Mononuclear cell (primary cell): ENCODE results near the gene SEMA4D. TPM values are rescaled to one million over a fixed set of nuclear protein-coding genes. Genes with fewer than 3 reads are reported as not detected.

Experiments used
- H3K27me3 ChIP-seq: 2 replicates; pipeline ENCODE4 v1.6.0; 2011; ENCODE audit warnings: low read length, control low read depth; ENCODE audit not compliant: insufficient read depth
- H3K4me1 ChIP-seq: 2 replicates; pipeline ENCODE4 v1.5.1; 2011; ENCODE audit warnings: mild to moderate bottlenecking, low read length, control low read depth; ENCODE audit not compliant: insufficient read depth
- H3K4me3 ChIP-seq: 2 replicates; pipeline ENCODE4 v1.5.1; 2011; ENCODE audit warnings: mild to moderate bottlenecking, low read length, moderate library complexity
- H3K9me3 ChIP-seq: 2 replicates; pipeline ENCODE4 v1.5.1; 2011; ENCODE audit warnings: low read depth, mild to moderate bottlenecking, control low read depth, low read length
- total RNA-seq: library from RNA; depleted of rRNA; stranded (reverse); fragments of >200 nt; gene quantifications from one replicate; pipeline ENCODE4 v1.2.3, GENCODE V29; 2012

Gene SEMA4D
- total RNA-seq, 1 donor, result 126 TPM

- Histone ChIP-seq H3K9me3 (no peaks in the 10 kb centered on the region), H3K27me3 (no peaks in the 10 kb centered on the region), H3K4me3 (no peak overlapping the region), H3K4me1 (peaks cover 99% of the 10 kb centered on the region)
Measured at GRCh38 chr9:89522959-89523285, 25.0 kb upstream of the SEMA4D start.

DNA sequence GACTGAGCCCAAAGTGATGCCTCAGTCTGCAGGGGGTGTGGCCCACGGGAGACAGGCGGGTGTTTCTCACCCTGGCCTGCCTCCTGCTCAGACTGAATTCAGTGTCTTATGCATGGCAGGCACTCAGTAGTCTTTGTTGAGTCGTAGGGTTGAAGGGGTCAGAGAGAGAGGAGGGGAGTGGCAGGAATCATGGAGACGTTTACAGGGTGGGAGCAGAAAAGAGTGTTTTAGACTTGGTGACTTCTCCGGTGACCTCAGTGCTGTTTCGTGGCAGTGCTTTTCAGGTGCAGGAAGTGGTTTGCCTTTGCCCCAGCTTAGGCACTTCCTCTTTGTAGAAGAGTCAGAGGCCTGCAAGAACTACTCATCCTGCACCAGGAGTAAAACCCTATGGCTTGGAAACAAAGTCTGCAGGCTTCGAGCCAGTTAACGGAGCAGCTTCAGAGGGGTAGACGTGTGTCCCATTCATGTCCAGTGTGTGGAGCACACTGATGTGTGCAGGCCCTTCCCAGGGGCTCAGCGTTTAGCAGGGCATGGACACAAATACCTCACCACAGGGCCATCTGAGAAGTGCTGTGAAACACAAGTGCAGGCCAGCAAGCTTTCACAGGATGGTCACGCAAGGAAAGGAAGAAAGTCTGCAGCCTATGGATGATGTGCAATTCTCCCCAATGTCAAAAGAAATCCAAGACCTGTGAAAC is 24.5 kb upstream of the SEMA4D start:
- Histone ChIP-seq H3K4me1 (peaks cover 96% of the 10 kb centered on the region), H3K9me3 (no peaks in the 10 kb centered on the region), H3K27me3 (no peaks in the 10 kb centered on the region), H3K4me3 (no peak overlapping the region)

DNA sequence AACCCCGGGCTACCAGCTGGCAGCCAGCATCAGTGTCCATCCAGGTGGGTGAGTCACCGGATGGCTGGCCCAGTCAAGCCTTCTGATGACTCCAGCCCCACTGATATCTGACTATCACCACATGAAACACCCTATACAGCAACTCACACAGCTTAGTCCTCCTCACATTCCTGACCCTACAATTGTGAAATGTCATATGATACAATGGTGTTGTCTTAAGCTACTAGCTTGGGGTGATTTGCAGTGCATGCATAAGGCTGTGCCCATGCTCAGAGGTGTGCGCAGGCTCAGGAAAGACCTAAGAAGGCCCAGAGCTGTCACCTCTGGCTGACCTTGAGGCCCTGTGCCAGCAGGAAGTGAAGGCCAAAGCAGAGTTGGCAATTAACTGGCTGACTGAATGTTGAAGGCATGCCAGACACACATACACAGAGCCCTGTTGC is 21.5 kb upstream of the SEMA4D start:
- no peaks in the 10 kb centered on the region for H3K27me3 ChIP-seq
- H3K4me1 ChIP-seq, result peaks cover 65% of the 10 kb centered on the region
- no peaks in the 10 kb centered on the region for H3K9me3 ChIP-seq
- H3K4me3 ChIP-seq, result no peak overlapping the region

GRCh38 chr9:89518466-89519365 is 20.8 kb upstream of the SEMA4D start:
- peaks cover 59% of the 10 kb centered on the region for H3K4me1 ChIP-seq
- H3K27me3 ChIP-seq, result no peaks in the 10 kb centered on the region
- H3K4me3 ChIP-seq, result no peak overlapping the region
- no peaks in the 10 kb centered on the region for H3K9me3 ChIP-seq

DNA sequence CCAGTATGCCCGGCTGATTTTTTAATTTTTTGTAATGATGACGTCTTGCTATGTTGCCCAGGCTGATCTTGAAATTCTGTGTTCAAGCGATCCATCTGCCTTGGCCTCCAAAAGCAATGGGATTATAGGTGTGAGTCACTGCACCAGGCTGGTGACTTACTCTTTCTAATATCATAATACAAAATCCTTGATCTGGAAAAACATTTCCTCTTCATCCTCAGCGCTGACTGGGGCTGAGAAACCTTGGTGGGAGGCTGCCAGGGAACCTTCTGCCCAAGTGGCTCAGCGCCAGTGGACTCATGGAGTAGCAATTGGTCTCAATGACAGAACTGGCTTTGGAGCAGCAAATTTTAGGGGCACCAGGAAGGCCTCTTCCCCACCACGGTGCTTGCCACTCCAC is 17.5 kb upstream of the SEMA4D start:
- Histone ChIP-seq H3K27me3 (no peaks in the 10 kb centered on the region), H3K4me3 (no peak overlapping the region), H3K4me1 (peaks cover 35% of the 10 kb centered on the region), H3K9me3 (no peaks in the 10 kb centered on the region)

- H3K4me3 ChIP-seq, result no peak overlapping the region
- H3K9me3 ChIP-seq, result no peaks in the 10 kb centered on the region
- H3K27me3 ChIP-seq, result no peaks in the 10 kb centered on the region
- peaks cover 31% of the 10 kb centered on the region for H3K4me1 ChIP-seq
Measured at GRCh38 chr9:89514956-89515355, 17.0 kb upstream of the SEMA4D start.

- Histone ChIP-seq H3K9me3 (no peaks in the 10 kb centered on the region), H3K4me3 (no peak overlapping the region), H3K4me1 (peaks cover 28% of the 10 kb centered on the region), H3K27me3 (no peaks in the 10 kb centered on the region)
Measured at GRCh38 chr9:89514337-89514736, 16.4 kb upstream of the SEMA4D start.

- Histone ChIP-seq H3K27me3 (no peaks in the 10 kb centered on the region), H3K4me1 (peaks cover 28% of the 10 kb centered on the region), H3K9me3 (no peaks in the 10 kb centered on the region), H3K4me3 (no peak overlapping the region)
Measured at GRCh38 chr9:89513837-89514236, 15.9 kb upstream of the SEMA4D start.

GRCh38 chr9:89512382-89512781 is 14.5 kb upstream of the SEMA4D start:
- no peaks in the 10 kb centered on the region for H3K27me3 ChIP-seq
- H3K9me3 ChIP-seq, result no peaks in the 10 kb centered on the region
- H3K4me3 ChIP-seq, result no peak overlapping the region
- H3K4me1 ChIP-seq, result peaks cover 32% of the 10 kb centered on the region

DNA sequence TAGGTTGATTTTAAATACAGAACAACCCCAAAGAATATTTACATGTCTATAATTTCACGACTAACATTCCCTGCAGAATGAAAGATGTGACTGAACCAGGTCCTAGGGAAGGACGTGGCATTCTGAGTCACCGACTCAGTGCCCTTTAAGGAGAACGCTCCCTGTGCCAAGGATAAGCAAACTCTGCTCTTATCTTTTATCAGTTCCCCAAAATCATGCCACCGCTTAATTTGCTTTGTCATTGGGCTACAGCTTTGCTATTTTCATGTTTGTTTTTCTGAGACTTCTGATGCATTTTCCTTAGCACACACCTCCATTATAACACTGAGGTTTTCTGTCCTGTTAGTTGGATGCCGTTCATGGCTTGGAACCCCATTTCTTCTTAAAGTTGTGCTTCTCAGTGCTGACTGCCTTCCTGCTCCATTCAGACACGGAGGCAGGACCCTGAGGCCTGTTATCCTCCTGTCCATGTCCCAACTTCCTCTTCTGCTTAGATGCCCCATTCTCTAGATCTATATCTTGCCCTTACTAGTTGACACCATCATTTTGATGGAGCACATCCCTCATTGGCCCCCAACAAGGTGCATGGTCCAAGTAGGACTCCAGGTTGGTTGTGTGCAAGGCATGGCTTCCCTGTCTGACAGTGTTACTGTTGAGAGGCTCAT is 11.2 kb upstream of the SEMA4D start:
- Histone ChIP-seq H3K4me1 (peaks cover 44% of the 10 kb centered on the region), H3K27me3 (no peaks in the 10 kb centered on the region), H3K9me3 (no peaks in the 10 kb centered on the region), H3K4me3 (no peak overlapping the region)

DNA sequence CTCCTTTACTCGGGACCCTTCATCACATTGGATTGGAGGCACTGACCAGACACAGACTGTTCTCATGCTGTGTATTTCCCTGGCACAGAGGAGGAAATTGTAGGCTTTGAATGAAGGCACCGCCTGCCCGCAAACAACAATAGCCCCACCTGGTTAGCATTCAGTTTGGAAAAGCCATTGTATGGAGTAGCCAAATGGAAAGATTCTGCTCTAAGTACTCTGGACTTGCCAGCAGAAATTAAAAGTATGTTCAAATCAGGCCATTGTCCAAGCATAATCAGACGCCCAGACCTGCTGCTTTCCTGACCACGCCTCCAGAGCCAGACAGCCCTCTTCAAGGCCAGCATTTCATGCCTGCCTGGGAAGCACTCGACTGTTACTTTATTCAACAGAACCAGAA is 8.0 kb upstream of the SEMA4D start:
- Histone ChIP-seq H3K4me3 (no peak overlapping the region), H3K27me3 (no peaks in the 10 kb centered on the region), H3K9me3 (no peaks in the 10 kb centered on the region), H3K4me1 (peaks cover 67% of the 10 kb centered on the region)

GRCh38 chr9:89505048-89505447 is 7.1 kb upstream of the SEMA4D start:
- Histone ChIP-seq H3K27me3 (no peaks in the 10 kb centered on the region), H3K9me3 (no peaks in the 10 kb centered on the region), H3K4me1 (peaks cover 69% of the 10 kb centered on the region), H3K4me3 (no peak overlapping the region)

DNA sequence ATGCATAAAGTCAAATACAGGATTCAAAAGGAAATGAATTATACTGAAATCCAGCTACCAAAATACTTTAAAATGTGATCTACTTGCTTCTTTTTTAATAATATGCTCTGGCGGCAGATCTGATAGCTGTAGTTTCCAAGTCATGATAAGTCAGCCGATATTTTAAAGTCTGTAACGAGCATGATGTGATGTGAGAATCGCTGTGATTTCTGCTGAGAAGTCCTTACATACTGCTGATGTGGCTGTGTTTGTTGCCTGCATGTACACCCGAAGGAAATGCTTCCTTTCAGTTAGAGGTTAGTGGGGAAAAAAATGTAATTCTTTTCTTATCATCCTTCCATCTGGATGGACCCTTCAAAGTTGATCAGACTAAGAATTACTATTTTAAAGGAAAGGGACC is 4.8 kb upstream of the SEMA4D start:
- Histone ChIP-seq H3K27me3 (no peaks in the 10 kb centered on the region), H3K4me3 (no peak overlapping the region), H3K4me1 (peaks cover 69% of the 10 kb centered on the region), H3K9me3 (no peaks in the 10 kb centered on the region)

- Histone ChIP-seq H3K4me3 (no peak overlapping the region), H3K27me3 (no peaks in the 10 kb centered on the region)
Measured at GRCh38 chr9:89502038-89502601, 4.2 kb upstream of the SEMA4D start.

GRCh38 chr9:89501311-89501898 is 3.5 kb upstream of the SEMA4D start:
- Histone ChIP-seq H3K9me3 (no peaks in the 10 kb centered on the region), H3K4me3 (no peak overlapping the region), H3K27me3 (no peaks in the 10 kb centered on the region), H3K4me1 (peaks cover 66% of the 10 kb centered on the region)

More at GRCh38 chr9:89502038-89502601, 4.2 kb upstream of the SEMA4D start:
- H3K4me1 ChIP-seq, result peaks cover 63% of the 10 kb centered on the region
- H3K9me3 ChIP-seq, result no peaks in the 10 kb centered on the region
